ENCODE data around the gene CD81.

The CD81 gene

DNA sequence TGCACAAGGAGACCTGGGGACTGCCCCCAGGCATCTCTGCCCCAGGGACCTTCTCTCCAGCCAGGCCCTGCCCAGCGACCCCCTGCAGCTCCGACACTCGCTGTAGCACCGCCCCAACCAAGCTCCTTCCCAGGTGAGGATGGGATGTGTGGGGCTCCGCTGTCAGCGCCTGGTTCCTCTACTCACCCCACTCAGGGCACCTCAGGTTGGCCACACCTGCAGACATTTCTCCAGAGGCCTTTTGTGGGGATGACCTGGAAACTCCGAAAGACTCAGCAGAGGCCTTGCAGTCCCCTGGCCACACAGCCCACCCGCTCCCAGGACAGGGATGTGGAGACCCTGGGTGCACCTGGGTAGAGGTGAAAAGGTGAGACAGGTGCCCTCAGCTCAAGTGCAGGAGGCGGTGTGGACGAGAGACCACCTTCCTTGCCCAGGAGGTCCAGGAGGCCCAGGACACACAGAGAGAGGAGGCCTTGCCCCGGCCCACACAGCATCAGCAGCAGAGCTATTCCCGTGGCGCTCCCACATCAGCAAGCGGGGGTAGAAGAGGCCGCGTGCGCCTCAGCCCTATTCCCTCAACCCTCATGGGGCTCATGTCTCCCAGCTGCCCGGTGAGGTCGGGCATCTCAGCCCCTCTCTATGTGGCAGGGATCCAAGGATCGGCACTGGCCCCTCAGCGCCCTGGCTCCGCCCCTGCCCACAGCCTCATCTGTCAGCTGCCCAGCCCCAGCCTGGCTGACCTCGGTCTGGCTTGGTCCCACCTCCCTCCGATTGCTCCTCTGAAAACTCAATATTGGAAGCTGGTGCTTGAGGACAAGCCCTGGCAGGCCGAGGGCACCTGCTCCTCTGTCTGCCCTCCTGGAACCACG, 46.3 kb downstream of the CD81 start:
- no peak for DNase-seq

DNA sequence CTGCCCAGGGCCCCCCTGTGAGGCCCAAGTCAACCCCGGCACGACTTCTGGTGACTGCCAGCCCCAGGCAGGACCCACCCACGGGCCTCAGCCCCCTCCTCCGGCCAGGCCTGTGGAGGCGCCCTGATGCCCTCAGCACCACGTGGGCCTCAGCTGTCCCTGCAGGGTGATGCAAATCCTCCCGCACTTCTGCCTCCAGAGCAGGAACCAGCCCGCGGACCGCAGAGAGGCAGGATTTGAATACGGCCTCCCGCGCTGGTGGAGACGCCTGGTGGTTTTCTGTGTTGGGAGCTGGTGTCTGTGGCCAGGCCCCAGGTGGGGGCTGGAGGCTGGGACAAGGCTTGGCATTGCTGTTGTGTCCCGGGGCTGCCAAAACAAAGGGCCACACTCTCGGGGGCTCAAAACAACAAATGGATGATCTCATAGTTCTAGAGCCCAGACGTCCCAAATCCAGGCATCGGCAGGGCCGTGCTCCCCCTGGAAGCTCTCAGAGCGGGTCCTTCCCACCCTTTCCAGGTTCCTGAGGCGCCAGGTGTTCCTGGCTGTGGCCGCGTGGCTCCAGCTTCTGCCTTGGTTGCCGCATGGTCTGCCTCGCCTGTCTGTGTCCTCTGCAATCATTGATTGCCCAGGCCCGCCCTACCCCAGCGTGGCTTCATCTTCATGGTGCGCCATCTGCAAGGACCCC, 47.8 kb downstream of the CD81 start:
- DNase-seq = no peak

DNA sequence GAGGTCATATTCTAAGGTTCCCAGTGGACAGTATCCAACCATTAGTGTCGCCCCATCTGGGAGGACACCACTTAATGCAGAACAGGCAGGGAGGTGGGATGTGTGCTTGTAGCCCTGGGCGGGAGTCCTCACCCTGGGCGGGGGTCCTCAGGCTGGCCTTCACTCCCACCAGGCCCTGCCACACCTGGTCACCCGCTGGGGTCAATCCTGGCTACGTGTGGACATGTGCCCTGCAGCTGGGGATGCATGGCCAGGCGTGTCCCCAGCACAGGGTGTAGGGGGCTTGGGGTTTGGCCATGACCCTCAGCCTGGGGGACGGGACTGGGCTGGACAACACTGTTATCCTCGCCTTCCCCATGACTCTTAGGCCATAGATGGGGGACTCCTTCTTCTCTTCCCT, 48.4 kb downstream of the CD81 start:
- no peak for DNase-seq

DNA sequence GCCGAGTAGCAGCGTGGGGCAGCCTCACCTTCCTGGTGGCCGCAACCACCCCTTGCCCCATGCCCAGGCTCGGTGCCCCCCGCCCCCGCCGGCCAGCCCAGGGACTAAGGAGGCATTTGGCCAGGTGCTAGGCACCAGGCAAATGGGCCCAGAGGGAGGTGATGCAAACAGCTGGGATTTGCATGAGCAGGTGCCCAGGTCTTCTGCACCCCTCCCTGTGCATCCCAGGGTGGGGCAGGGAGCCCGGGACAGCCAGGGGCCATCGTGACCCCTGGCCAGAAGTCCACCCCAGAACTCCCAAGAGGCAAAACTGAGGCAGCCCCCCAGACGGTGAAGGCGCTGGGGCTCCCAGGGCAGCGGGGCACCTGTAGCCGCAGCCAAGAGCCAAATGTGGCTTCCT, 49.1 kb downstream of the CD81 start:
- DNase-seq = no peak

DNA sequence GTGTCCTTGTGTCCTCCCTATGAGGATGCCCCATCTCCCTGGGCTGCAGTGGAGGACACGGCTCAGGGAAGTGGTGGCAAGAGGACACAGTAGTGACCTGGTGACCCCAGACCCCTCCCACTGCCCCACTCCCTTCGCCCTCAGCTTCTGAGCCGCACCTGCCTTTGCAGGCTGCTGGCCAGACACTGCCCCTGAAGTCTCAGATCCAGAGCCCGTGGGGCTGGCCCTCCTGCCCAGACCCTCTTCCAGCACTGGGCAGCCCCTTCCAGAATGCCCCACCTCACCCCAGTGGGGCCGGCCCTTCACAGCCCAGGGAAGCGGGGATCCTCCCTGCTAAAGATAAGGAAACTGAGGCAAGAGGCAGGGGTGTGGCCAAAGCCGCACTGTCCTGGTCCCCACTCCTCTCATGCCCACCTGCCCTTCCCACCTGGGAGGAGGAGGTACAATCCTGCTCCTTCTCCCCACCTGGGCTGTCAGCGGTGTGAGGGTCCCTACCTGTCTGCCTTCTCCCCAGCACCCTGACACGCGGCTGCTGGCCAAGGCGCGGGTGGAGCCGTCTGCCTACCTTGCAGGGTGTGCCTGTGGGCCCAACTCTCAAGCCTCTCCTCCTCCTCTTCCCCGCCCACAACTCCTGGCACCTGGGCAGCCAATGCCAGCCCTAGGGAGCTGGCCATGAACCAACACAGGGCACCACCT, 49.9 kb downstream of the CD81 start:
- no peak for DNase-seq

DNA sequence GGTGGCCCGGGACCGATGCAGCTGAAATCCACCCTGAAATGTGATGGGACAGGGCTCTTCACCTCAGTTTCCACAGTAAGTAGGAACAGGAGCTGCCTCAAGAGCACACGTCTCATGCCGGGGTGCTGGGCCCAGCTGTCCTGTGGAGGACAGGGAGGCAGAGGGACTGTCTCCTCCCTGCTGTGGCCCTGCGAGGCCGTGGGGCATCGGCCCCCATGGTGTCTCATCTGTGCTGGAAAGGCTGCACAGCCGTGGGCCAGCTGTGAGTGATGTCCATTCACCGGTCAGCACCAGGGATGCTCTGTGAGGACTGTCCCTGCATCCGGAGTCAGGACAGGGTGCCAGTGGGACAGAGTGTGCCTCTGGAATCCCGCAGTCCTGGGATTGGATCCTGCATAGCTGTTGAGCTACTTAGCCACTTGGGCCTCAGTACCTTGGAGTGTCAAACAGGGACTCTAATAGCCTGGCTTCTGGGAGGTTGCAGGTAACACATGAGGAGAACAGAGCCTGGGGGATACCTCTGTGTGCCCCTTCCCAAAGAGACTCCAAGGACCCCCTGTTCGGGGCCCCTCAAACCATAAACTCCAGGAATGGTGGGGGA, 50.7 kb downstream of the CD81 start:
- DNase-seq = no peak

DNA sequence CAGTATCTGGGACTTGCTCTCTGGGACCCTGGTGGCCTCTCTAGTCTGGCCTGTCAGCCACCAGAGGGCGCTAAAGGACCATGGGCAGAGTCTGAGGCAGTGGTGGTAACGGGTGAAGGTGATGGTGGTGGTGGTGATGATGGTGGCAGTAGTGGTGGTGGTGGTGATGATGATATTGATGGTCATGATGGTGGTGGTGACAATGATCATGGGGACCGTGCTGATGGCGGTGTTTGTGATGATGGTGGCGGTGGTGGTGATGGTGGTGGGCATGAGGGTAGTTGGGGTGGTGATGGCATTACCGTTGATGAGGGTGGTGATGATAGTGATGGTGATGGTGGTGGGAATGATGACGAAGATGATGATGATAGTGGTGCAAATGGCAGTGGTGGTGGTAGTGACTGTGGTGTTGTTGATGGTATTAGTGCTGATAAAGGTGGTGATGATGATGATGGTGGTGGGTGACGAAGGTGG, 51.2 kb downstream of the CD81 start:
- DNase-seq = peak; percentile 22 to 60

DNA sequence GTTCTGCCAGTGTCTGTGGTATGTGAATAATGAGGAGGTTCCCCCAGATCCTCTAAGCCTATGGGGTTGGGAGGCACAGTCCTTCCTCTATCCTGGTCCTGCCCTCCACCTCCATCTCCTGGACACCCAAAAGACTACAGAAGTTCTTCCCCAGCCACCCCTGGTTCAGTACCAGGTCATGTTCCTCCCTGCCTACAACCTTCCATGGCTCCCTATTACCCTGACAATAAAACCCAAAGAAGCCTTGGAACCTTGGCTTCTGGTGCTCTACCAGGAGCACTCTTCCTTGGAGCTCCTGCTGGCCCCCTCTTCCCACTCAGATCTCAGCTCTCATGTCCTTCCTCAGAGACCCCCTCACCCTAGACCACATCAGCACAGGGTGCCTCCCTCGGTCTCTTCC, 54.3 kb downstream of the CD81 start:
- DNase-seq = no peak

DNA sequence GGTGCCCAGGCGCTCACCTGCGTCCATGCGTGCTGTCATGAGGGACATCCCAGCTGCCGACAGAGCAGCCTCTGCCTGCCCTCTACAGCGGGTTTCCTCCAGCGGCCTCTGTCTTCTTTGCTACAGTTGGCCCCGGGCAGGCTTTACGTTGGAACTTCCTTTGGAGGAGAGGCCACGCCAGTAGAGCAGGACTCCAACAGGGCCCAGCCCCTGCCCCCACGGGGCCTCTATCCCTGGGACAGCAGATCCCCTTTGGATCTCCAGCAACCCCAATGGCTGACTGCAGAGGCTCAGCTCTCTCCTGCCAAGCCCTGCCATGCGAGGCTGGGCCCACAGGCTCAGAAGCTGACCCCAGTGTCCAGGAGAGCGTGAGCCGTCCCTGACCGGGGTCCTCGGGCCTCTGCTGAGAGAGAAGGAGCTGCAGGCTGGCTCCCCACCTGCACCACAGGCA, 55.1 kb downstream of the CD81 start:
- DNase-seq = no peak

DNA sequence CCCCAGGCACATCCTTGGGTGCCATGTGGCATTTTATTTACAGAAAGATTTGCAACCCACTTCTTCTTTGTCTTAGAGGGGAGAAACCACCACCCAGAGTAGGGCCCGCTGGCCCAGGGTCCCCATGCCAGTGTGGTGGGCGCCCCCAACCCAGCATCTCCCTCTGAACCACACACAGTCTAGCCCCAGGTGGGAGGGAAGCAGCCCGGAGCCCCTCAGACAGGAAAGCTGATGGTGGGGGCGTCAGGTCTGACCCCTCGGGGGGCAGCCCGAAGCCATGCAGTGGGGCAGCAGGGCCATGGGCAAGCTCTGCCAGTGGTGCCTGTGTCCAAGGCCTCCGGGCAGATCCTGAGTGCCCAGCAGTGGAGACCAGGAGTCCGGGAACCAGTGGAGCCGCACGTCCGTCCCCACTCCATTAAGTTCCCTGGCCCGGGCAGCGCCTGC, 55.5 kb downstream of the CD81 start:
- no peak for DNase-seq

DNA sequence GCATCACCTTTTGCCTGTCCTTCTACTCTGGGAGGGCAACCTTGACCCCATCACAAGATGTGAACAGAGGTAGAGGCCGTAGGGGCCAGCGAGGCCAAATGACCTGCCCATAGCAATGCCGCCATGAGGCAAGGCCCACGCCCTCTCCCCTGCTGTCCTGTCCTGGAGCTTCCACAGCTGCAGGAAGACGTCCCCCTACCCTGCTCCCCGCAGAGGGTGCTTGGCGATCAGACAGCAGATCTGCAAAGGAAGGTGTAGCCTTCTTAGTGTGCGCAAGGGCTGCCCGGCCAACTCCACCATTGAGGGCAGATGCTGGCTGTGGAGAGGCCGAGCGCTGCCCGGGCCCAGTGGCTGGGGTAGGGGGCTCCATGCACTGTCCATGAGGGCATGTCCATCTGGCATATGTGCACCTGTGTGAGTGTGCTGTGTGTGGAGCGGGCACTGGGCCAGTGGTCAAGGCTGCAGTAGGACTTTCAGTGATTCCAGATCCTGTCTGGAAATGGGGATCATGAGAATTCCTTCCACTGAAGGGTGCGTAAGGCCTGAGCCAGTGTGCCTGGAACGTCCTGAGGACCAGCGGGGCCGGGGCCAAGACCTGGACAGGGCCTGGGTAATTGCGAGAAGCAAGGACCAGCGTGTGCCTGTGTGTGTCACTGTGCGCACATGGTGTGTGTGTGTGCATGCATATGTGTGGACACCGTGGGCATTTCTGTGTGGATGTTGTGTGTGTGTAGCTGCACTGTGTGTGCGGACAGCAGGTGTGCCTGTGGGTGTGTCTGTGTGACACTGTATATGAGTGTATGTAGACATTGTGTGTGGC, 56.2 kb downstream of the CD81 start:
- DNase-seq = no peak

DNA sequence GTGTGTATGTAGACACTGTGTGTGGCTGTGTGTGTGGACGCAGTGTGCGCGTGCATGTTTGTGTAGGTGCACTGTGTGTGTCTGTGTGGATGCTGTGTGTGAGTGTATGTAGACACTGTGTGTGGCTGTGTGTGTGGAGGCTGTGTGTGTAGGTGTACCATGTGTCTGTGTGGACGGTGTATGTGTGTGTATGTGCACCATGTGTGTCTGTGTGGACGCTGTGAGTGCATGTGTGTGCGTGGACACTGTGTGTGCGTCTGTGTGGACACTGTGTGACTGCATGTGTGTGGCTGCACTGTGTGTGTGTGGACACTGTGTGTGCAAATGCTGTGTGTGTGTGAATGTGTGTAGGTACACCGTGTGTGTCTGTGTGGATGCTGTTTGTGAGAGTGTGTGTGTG, 56.9 kb downstream of the CD81 start:
- no peak for DNase-seq

DNA sequence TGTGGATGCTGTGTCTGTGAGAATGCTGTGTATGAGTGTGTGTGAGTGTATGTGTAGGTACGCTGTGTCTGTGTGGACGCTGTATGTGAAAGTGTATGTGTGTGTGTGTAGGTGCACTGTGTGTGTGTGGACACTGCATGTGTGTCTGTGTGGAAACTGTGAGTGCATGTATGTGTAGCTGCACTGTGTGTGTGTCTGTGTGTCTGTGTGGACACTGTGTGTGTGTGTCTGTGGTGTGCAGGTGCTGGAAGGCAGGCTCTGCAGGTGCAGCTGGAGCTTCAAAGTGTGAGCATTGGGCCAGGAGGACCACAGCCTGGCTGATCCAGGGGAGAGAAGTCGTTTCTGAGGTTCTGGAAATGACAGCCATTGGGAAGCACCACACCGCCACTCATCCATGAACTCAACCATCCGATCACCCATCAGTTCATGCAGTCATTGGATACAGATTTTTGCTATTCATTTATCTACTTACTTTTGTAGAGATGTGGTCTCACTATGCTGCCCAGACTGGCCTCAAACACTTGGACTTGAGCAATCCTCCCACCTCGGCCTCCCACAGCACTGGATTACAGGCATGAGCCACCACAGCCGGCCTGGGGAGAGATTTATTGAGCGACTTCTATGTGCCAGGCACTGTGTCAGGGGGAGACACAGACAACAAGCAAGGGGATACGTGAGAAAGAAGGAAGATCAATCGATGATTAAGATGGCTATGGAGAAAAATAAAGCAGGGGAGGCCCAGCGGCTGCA, 57.6 kb downstream of the CD81 start:
- DNase-seq = no peak

DNA sequence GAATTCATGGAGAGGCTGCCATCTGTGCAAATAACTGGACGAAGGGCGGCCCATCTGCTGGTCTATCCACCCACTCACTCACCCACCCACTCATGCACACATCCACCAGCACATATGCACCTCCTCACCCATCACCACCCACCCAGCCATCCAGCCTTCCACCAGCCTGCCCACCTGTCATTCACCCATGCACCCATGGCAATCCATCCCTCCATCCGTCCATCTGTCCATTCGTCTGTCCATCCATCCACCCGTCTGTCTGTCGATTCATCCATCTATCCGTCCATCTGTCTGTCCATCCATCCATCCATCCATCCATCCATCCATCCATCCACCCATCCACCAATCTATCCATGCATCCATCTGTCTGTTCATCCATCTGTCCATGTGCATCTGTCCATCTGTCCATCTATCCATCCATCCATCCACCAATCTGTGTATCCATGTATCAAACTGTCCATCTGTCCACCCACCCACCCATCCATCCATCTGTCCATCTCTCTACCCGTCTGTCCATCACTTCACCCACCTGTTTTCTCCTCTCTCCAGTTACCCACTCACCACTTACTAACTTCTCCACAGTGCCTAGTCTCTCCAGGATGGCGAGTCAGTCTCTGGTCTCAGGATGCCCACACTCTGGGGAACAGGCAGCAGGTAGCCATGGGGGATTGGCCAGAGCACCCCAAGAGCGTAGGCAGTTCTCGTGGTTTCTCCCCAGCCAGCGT, 58.3 kb downstream of the CD81 start:
- no peak for DNase-seq

DNA sequence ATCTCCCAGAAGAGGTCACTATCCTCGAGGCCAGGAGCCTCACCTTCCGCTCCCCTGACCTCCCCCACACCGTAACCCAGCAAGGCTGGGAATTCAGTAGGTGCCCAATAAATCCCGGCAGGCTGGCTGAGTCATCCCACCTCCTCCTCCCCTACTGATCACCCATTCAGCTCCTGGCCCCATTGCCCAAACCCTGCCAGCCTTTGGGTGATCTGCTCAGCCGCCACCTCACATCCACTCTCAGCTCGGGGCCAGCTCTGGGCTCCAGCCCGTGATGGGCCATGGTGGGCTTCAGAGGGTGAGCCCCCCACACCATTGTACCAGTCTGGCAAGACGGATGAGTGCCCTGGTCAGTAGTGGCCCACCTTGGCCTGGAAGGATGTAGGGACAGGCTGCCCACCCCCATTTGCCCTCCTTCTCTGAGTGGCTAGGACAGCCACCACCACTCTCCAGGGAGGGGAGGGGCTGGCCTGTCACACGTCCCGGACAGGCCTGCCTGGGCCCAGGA, 59.0 kb downstream of the CD81 start:
- no peak for DNase-seq

DNA sequence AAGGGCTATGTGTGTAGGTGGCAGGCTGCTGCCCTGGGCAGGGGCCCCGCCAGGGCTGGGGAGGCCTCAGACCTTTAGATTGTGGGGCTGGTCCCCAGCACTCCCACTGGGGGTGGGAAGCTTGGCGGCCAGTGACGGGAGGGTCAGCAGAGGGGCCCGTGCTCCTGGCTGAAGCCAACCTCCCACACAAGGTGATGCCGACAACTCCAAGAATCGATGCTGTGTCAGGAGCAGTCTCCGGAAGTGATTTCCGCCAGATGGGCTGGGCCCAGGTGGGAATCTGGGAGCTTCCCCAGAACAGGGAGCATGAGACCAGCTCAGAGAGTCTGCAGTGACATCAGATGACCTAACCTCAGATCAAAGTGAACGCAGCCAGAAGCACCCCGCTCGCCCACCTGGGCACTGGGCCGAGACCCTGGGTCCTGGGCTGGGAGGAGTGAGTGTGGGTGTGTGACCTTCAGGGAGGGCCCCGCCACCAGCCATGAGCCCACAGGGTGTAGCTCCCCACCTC, 59.5 kb downstream of the CD81 start:
- no peak for DNase-seq

DNA sequence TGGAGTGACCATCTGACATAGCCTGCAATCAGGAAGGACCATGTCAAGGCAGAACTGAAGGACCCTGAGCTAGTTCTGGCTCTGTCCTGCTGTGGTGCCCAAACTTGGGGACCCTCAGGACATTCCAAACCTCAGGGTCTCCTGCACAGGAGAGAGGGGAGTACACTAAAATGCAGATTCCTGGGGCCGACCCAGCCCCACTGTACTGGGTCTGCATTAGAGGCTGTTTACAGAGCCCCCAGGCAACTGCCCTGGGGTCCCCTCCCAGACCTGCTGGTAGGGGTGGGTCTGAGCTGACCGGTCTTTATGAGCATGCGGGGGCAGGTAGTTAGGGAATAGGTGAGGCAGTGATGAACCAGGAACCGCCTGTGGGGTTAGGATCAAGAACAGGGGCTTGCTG, 60.4 kb downstream of the CD81 start:
- no peak for DNase-seq

DNA sequence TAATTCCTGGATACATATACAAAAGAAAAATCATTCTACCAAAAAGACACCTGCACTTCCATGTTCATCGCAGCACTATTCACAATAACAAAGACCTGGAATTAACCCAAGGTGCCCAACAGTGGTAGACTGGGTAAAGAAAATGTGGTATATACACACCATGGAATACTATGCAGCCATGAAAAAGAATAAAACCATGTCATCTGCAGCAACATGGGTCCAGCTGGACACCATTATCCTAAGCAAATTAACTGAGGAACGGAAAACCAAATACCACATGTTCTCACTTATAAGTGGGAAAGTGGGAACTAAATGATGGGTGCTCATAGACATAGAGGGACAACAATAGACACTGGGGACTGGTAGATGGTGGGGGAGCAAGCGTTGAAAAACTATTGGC, 62.7 kb downstream of the CD81 start:
- DNase-seq = no peak

DNA sequence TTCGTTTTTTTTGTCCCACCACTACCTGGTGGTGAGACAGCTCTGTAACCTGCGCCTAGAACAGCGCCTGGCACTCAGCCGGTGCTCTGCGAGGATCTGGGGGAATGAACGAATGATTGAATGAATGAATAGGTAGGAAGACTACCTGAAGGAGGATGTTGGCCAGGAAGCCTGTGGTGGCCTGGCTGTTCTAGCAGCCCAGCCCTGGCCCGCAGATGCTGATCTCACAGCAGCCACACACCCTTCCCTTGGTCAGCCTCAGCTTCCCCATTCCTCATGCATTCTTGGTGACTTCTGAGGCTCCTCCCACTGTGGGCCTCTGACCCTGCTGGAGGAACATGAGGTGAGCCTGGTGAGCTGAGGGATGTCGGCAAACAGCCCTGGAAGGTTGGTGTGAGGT, 63.5 kb downstream of the CD81 start:
- DNase-seq = no peak

DNA sequence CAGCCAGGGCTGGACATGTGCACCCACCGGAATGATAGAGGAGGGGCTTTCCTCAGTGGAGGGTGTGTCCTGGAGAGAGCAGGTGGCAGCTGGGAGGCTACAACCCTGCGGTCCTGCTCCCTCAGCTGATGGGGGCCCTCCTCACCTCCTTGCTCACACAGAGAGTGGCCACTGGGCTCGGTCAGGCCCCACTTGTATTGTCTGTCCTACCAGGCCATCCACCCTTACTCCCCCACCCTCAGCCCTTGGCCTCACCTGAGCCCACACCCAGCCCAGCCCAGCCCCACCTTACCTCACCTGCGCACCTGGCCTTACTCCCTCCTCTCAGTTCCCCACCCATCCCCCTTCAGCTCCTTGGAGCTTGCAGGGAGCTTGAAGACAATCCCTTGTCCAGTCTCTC, 64.1 kb downstream of the CD81 start:
- no peak for DNase-seq
